ENCODE results near the gene ZNF174.

The ZNF174 gene

GRCh38 chr16:3400779-3401688, at the start of gene ZNF174, which contains the start of gene ZSCAN32:
Gene ZNF174, plus strand, starts transcription at chr16:3401215. Its CDS starts 790 bp downstream, at chr16:3402005.
Gene ZSCAN32, minus strand, starts transcription at chr16:3401004. Its CDS starts 3,447 bp downstream, at chr16:3397557.
- DNase-seq = peak; percentile 92

GRCh38 chr16:3355589-3355988, 45.4 kb upstream of the ZNF174 start, which contains the start of gene OR2C1:
Gene OR2C1, plus strand, starts transcription at chr16:3355889. Its CDS starts 52 bp downstream, at chr16:3355941.
- no peak for DNase-seq

GRCh38 chr16:3356118-3356517, 44.9 kb upstream of the ZNF174 start:
- no peak for DNase-seq

- DNase-seq = no peak
These were observed 42.1 kb upstream of the ZNF174 start for GRCh38 chr16:3358871-3359270.

GRCh38 chr16:3362931-3363330, 38.1 kb upstream of the ZNF174 start:
- DNase-seq = no peak

- no peak for DNase-seq
These were observed 37.2 kb upstream of the ZNF174 start for GRCh38 chr16:3363793-3364192.

- DNase-seq = no peak
These were observed 36.1 kb upstream of the ZNF174 start for GRCh38 chr16:3364774-3365427.

- no peak for DNase-seq
These were observed 31.9 kb upstream of the ZNF174 start for GRCh38 chr16:3369073-3369472.

- no peak for DNase-seq
These were observed 25.3 kb upstream of the ZNF174 start for GRCh38 chr16:3375680-3376079.

GRCh38 chr16:3377917-3378316, 23.1 kb upstream of the ZNF174 start:
- DNase-seq = no peak

GRCh38 chr16:3383045-3383448, 18.0 kb upstream of the ZNF174 start:
- no peak for DNase-seq

- DNase-seq = no peak
These were observed 12.7 kb upstream of the ZNF174 start for GRCh38 chr16:3388325-3388724.

GRCh38 chr16:3389663-3390338, 11.2 kb upstream of the ZNF174 start:
- DNase-seq = no peak

- no peak for DNase-seq
These were observed 603 bp upstream of the ZNF174 start for GRCh38 chr16:3400446-3400778.

- DNase-seq = no peak
These were observed 843 bp downstream of the ZNF174 start for GRCh38 chr16:3401719-3402397.

GRCh38 chr16:3408561-3409197, 7.7 kb downstream of the ZNF174 start:
- no peak for DNase-seq

- no peak for DNase-seq
These were observed 12.8 kb downstream of the ZNF174 start for GRCh38 chr16:3413730-3414379.

GRCh38 chr16:3431779-3432219, 30.8 kb downstream of the ZNF174 start:
- DNase-seq = no peak

- DNase-seq = no peak
These were observed 33.4 kb downstream of the ZNF174 start for GRCh38 chr16:3434373-3434772.

GRCh38 chr16:3439637-3440036, 38.6 kb downstream of the ZNF174 start:
- no peak for DNase-seq

- DNase-seq = peak; percentile 80
These were observed 42.4 kb downstream of the ZNF174 start, which contains the start of the genes NAA60 and ZNF597 for GRCh38 chr16:3443108-3444031. Gene NAA60, plus strand, starts transcription at chr16:3443680. Its CDS starts 32,548 bp downstream, at chr16:3476228. Gene ZNF597, minus strand, starts transcription at chr16:3443504. Its CDS starts 351 bp downstream, at chr16:3443153.

All from NCI-H748 treated with DMSO at 0.1 percent for 48 hours (cell line).